Vagina (tissue), 2 donors: ENCODE results near the gene PCNX2. TPM values are rescaled to one million over a fixed set of nuclear protein-coding genes. Genes with fewer than 3 reads are reported as not detected.

Experiments
- DNase-seq, 2 donors: peaks; one replicate each; pipeline ENCODE4 v3.0.0-alpha.2; 2017; ENCODE audit errors: extremely low spot score in 2 of 2
- H3K27ac ChIP-seq: fragments of 200-600 bp; sonication (generic); one replicate; pipeline ENCODE4 v1.5.1; 2019
- H3K27me3 ChIP-seq: fragments of 200-600 bp; sonication (generic); one replicate; pipeline ENCODE4 v1.5.1; 2019
- H3K36me3 ChIP-seq, 2 donors: fragments of 200-600 bp; sonication (generic); one replicate each; pipeline ENCODE4 v1.5.1; 2017 to 2019
- H3K4me1 ChIP-seq: fragments of 200-600 bp; sonication (generic); one replicate; pipeline ENCODE4 v1.5.1; 2019
- H3K4me3 ChIP-seq, 2 donors: fragments of 200-600 bp; sonication (generic); 1 replicate in 1 of 2; 2 replicates in 1 of 2; pipeline ENCODE4 v1.5.1; 2016 to 2019
- H3K9me3 ChIP-seq: fragments of 200-600 bp; sonication (generic); one replicate; pipeline ENCODE4 v1.5.1; 2019
- CTCF ChIP-seq, 3 experiments: fragments of 450-650 bp in 2 of 3; fragments of 200-600 bp in 1 of 3; sonication (generic) in 1 of 3; IDR thresholded peaks; one replicate each; pipeline ENCODE4 v1.5.1; 2017 to 2019; ENCODE audit warnings: antibody characterized with exemption in 3 of 3, mild to moderate bottlenecking in 2 of 3, moderate library complexity in 2 of 3
- POLR2A ChIP-seq, 2 donors: fragments of 450-650 bp; IDR thresholded peaks; one replicate each; pipeline ENCODE4 v1.6.1; 2017; ENCODE audit warnings: antibody characterized with exemption in 2 of 2, mild to moderate bottlenecking in 2 of 2, moderate library complexity in 2 of 2
- POLR2AphosphoS5 ChIP-seq, 2 donors: sonication (generic); formaldehyde crosslinking; IDR thresholded peaks; one replicate each; pipeline ENCODE4 v1.9.0; 2017; ENCODE audit warnings: antibody characterized with exemption in 2 of 2, mild to moderate bottlenecking in 2 of 2, low read depth in 1 of 2; ENCODE audit not compliant: insufficient read depth in 1 of 2
- intact Hi-C: fragments of 100-400 bp; cut with DNase I; formaldehyde crosslinking; loops from one replicate; pipeline ENCODE4 v1.15.1; 2023
- total RNA-seq: library from RNA; depleted of rRNA; stranded (reverse); fragments of >200 nt; gene quantifications from one replicate; pipeline ENCODE4 v1.2.3, GENCODE V29; 2016

The PCNX2 gene
- total RNA-seq, 1 donor from 2014 or later = 29.2 TPM

GRCh38 chr1:232983817-232984567 lies 311.5 kb downstream of the PCNX2 start:
- Histone ChIP-seq H3K27me3 (no peaks in the 10 kb centered on the region), H3K9me3 (no peaks in the 10 kb centered on the region), H3K4me3 (no peak overlapping the region), H3K4me1 (no peaks in the 10 kb centered on the region), H3K36me3 (no peaks in the 10 kb centered on the region), H3K27ac (no peak overlapping the region)
- TF ChIP-seq POLR2A (IDR thresholded peaks at IDR 0.05) (no peak), POLR2AphosphoS5 (IDR thresholded peaks at IDR 0.05; ENCODE audit: insufficient read depth in 1 of 2, low read depth in 1 of 2) (no peak), CTCF (IDR thresholded peaks at IDR 0.05) (no peak)
- peak in 1 of 2 donors; percentile 67 for DNase-seq
- intact Hi-C loops = no loop called here

GRCh38 chr1:232983375-232983774 lies 312.1 kb downstream of the PCNX2 start:
- intact Hi-C loops = no loop called here
- DNase-seq = peak in 1 of 2 donors; percentile 40
- no peak overlapping the region for H3K4me3 ChIP-seq
- H3K36me3 ChIP-seq = no peaks in the 10 kb centered on the region
- no peaks in the 10 kb centered on the region for H3K4me1 ChIP-seq
- H3K9me3 ChIP-seq = no peaks in the 10 kb centered on the region
- H3K27me3 ChIP-seq = no peaks in the 10 kb centered on the region
- H3K27ac ChIP-seq = no peak overlapping the region
- no peak for TF ChIP-seq POLR2AphosphoS5 (IDR thresholded peaks at IDR 0.05; ENCODE audit: insufficient read depth in 1 of 2, low read depth in 1 of 2)

- Histone ChIP-seq H3K4me1 (no peaks in the 10 kb centered on the region), H3K27me3 (no peaks in the 10 kb centered on the region), H3K36me3 (no peaks in the 10 kb centered on the region), H3K27ac (no peak overlapping the region), H3K9me3 (no peaks in the 10 kb centered on the region), H3K4me3 (no peak overlapping the region)
- DNase-seq = peak; percentile 49 to 75
- intact Hi-C loops = no loop called here
- TF ChIP-seq CTCF (IDR thresholded peaks at IDR 0.05) (no peak), POLR2A (IDR thresholded peaks at IDR 0.05) (no peak)
These were observed 313.1 kb downstream of the PCNX2 start for GRCh38 chr1:232982238-232982944.

- Histone ChIP-seq H3K4me1 (no peaks in the 10 kb centered on the region), H3K4me3 (no peak overlapping the region), H3K27me3 (no peaks in the 10 kb centered on the region), H3K36me3 (no peaks in the 10 kb centered on the region), H3K27ac (no peak overlapping the region), H3K9me3 (no peaks in the 10 kb centered on the region)
- peak in 1 of 2 donors; percentile 79 for DNase-seq
- intact Hi-C loops = no loop called here
- TF ChIP-seq POLR2AphosphoS5 (IDR thresholded peaks at IDR 0.05; ENCODE audit: insufficient read depth in 1 of 2, low read depth in 1 of 2) (no peak), CTCF (IDR thresholded peaks at IDR 0.05) (no peak), POLR2A (IDR thresholded peaks at IDR 0.05) (no peak)
These were observed 314.5 kb downstream of the PCNX2 start for GRCh38 chr1:232980986-232981560.

- Histone ChIP-seq H3K36me3 (no peaks in the 10 kb centered on the region), H3K4me1 (peaks cover 2% of the 10 kb centered on the region), H3K27me3 (no peaks in the 10 kb centered on the region), H3K9me3 (no peaks in the 10 kb centered on the region), H3K27ac (no peak overlapping the region), H3K4me3 (no peak overlapping the region)
- intact Hi-C loops = no loop called here
- peak in 1 of 2 donors; percentile 44 for DNase-seq
- TF ChIP-seq CTCF (IDR thresholded peaks at IDR 0.05) = no peak
- TF ChIP-seq POLR2AphosphoS5 (IDR thresholded peaks at IDR 0.05; ENCODE audit: insufficient read depth in 1 of 2, low read depth in 1 of 2) = no peak
- no peak for TF ChIP-seq POLR2A (IDR thresholded peaks at IDR 0.05)
These were observed 315.1 kb downstream of the PCNX2 start for GRCh38 chr1:232980355-232980978.
